ENCODE data around the gene NAV2.

The NAV2 gene

GRCh38 chr11:19968860-19969259 lies 256.2 kb downstream of the NAV2 start (continued):
- TF ChIP-seq POU6F1 (CRISPR knock-in tag; IDR thresholded peaks at IDR 0.05; ENCODE audit: borderline replicate concordance, low read depth) (no peak), ZNF70 (CRISPR knock-in tag; IDR thresholded peaks at IDR 0.05) (no peak)

- no peak for ATAC-seq
Measured at GRCh38 chr11:19970944-19971343, 258.3 kb downstream of the NAV2 start.

GRCh38 chr11:19972091-19972490 lies 259.5 kb downstream of the NAV2 start:
- TF ChIP-seq OSR1 (CRISPR knock-in tag; IDR thresholded peaks at IDR 0.05) (no peak), CSRNP3 (CRISPR knock-in tag; IDR thresholded peaks at IDR 0.05) (no peak), TCF4 (CRISPR knock-in tag; IDR thresholded peaks at IDR 0.05; ENCODE audit: borderline replicate concordance) (no peak), RARB (CRISPR knock-in tag; IDR thresholded peaks at IDR 0.05) (no peak), ISL1 (CRISPR knock-in tag; IDR thresholded peaks at IDR 0.05) (no peak), PPARA (CRISPR knock-in tag; IDR thresholded peaks at IDR 0.05; ENCODE audit: borderline replicate concordance) (no peak), CREB5 (CRISPR knock-in tag; IDR thresholded peaks at IDR 0.05; ENCODE audit: low read depth) (no peak), ZNF70 (CRISPR knock-in tag; IDR thresholded peaks at IDR 0.05) (no peak), TSHZ2 (CRISPR knock-in tag; IDR thresholded peaks at IDR 0.05) (no peak), ZC3H10 (CRISPR knock-in tag; IDR thresholded peaks at IDR 0.05) (no peak), ARNTL (CRISPR knock-in tag; IDR thresholded peaks at IDR 0.05; ENCODE audit: borderline replicate concordance, low read depth) (no peak), GLIS3 (CRISPR knock-in tag; IDR thresholded peaks at IDR 0.05) (no peak)
- ATAC-seq: no peak

More at GRCh38 chr11:19970944-19971343, 258.3 kb downstream of the NAV2 start:
- TF ChIP-seq ISL1 (CRISPR knock-in tag; IDR thresholded peaks at IDR 0.05): no peak

- no peak for ATAC-seq
- TF ChIP-seq CREB5 (CRISPR knock-in tag; IDR thresholded peaks at IDR 0.05; ENCODE audit: low read depth): no peak
- TF ChIP-seq ZNF565 (CRISPR knock-in tag; conservative IDR thresholded peaks at IDR 0.05; ENCODE audit: low read depth): no peak
- TF ChIP-seq GLIS3 (CRISPR knock-in tag; IDR thresholded peaks at IDR 0.05): no peak
- no peak for TF ChIP-seq ZNF70 (CRISPR knock-in tag; IDR thresholded peaks at IDR 0.05)
Measured at GRCh38 chr11:19972651-19973050, 260.0 kb downstream of the NAV2 start.

- ATAC-seq: no peak
- no peak for TF ChIP-seq CSDC2 (CRISPR knock-in tag; IDR thresholded peaks at IDR 0.05)
- no peak for TF ChIP-seq SNAI2 (CRISPR knock-in tag; IDR thresholded peaks at IDR 0.05)
- no peak for TF ChIP-seq ARNTL (CRISPR knock-in tag; IDR thresholded peaks at IDR 0.05; ENCODE audit: borderline replicate concordance, low read depth)
- TF ChIP-seq ZFP30 (CRISPR knock-in tag; IDR thresholded peaks at IDR 0.05): no peak
- TF ChIP-seq CREB5 (CRISPR knock-in tag; IDR thresholded peaks at IDR 0.05; ENCODE audit: low read depth): no peak
- TF ChIP-seq TSHZ2 (CRISPR knock-in tag; IDR thresholded peaks at IDR 0.05): no peak
- TF ChIP-seq PPARA (CRISPR knock-in tag; IDR thresholded peaks at IDR 0.05; ENCODE audit: borderline replicate concordance): no peak
- no peak for TF ChIP-seq TOX (CRISPR knock-in tag; IDR thresholded peaks at IDR 0.05; ENCODE audit: borderline replicate concordance)
- no peak for TF ChIP-seq PATZ1 (CRISPR knock-in tag; IDR thresholded peaks at IDR 0.05; ENCODE audit: borderline replicate concordance)
Measured at GRCh38 chr11:19973136-19973635, 260.5 kb downstream of the NAV2 start.

All from SK-N-SH treated with all-trans-retinoic acid at 6 μM for 48 hours (cell line).